T-cell (primary cell): ENCODE data around the gene LTBP2. TPM values are rescaled to one million over a fixed set of nuclear protein-coding genes. Genes with fewer than 3 reads are reported as not detected.

Source experiments
- ATAC-seq, 4 experiments: fragments of 200-7000 bp in 3 of 4; fragments of 150-1000 bp in 1 of 4; cut with Tn5 transposase; replicated peaks in 1 of 4; 1 replicate in 3 of 4; 2 replicates in 1 of 4; pipeline ENCODE4 v1.10.0; 2021; ENCODE audit warnings: moderate library complexity in 3 of 4, mild to moderate bottlenecking in 2 of 4, moderate number of reproducible peaks in 1 of 4
- CTCF ChIA-PET, 2 donors: fragments of 300-600 bp; sonication (Branson Sonifier 250); formaldehyde crosslinking; loops; one replicate each; lab custom pipeline; 2022; ENCODE audit warnings: antibody characterized with exemption in 2 of 2; lab: Charles Lee
- POLR2A ChIA-PET, 2 donors: fragments of 300-600 bp; sonication (Branson Sonifier 250); formaldehyde crosslinking; loops; one replicate each; lab custom pipeline; 2022; ENCODE audit warnings: antibody characterized with exemption in 2 of 2; lab: Charles Lee
- DNase-seq, 35 experiments: peaks; one replicate each; pipeline versions ENCODE4 v3.0.0 to v3.0.0-alpha.2; 2013 to 2023
- H3K27ac ChIP-seq: one replicate; pipeline ENCODE4 v1.5.1; 2013; ENCODE audit warnings: low read length
- H3K27me3 ChIP-seq, 2 experiments: replicated peaks in 1 of 2; 1 replicate in 1 of 2; 2 replicates in 1 of 2; pipeline versions ENCODE4 v1.6.1 to v1.7.0; 2013; ENCODE audit warnings: low read length in 1 of 2, mixed read lengths in 1 of 2; ENCODE audit not compliant: control insufficient read depth in 2 of 2, insufficient read depth in 2 of 2; ENCODE audit errors: extremely low read depth in 1 of 2
- H3K36me3 ChIP-seq, 2 donors: 1 replicate in 1 of 2; 2 replicates in 1 of 2; pipeline versions ENCODE4 v1.6.1 to v1.7.0; 2013; ENCODE audit warnings: low read length in 1 of 2; ENCODE audit not compliant: control insufficient read depth in 2 of 2, insufficient read depth in 1 of 2; ENCODE audit errors: extremely low read depth in 1 of 2
- H3K4me1 ChIP-seq, 2 experiments: 1 replicate in 1 of 2; 2 replicates in 1 of 2; pipeline versions ENCODE4 v1.6.1 to v1.7.0; 2013; ENCODE audit warnings: low read length in 2 of 2, mixed read lengths in 1 of 2; ENCODE audit not compliant: insufficient read depth in 2 of 2, control insufficient read depth in 1 of 2; ENCODE audit errors: extremely low read depth in 1 of 2
- H3K4me3 ChIP-seq, 2 donors: 1 replicate in 1 of 2; 2 replicates in 1 of 2; pipeline versions ENCODE4 v1.5.1 to v1.7.0; 2013; ENCODE audit warnings: mild to moderate bottlenecking in 2 of 2, low read length in 1 of 2, moderate library complexity in 1 of 2; ENCODE audit not compliant: control insufficient read depth in 1 of 2; ENCODE audit errors: extremely low read depth in 1 of 2
- H3K9me3 ChIP-seq: 2 replicates; pipeline ENCODE4 v1.7.0; 2013
- H3K27ac Mint-ChIP-seq, 2 donors: one replicate each; pipeline ENCODE4 v1.8.0; 2020 to 2021; ENCODE audit warnings: mild to moderate bottlenecking in 2 of 2, mixed read lengths in 2 of 2
- H3K27me3 Mint-ChIP-seq, 2 donors: one replicate each; pipeline ENCODE4 v1.8.0; 2021 to 2022; ENCODE audit warnings: mixed read lengths in 2 of 2
- H3K36me3 Mint-ChIP-seq: one replicate; pipeline ENCODE4 v1.8.0; 2021; ENCODE audit warnings: mixed read lengths
- H3K4me1 Mint-ChIP-seq, 3 donors: one replicate each; pipeline ENCODE4 v1.8.0; 2020 to 2022; ENCODE audit warnings: mixed read lengths in 3 of 3, mild to moderate bottlenecking in 1 of 3
- H3K4me3 Mint-ChIP-seq, 3 donors: one replicate each; pipeline ENCODE4 v1.8.0; 2020 to 2022; ENCODE audit warnings: mild to moderate bottlenecking in 3 of 3, mixed read lengths in 3 of 3, moderate library complexity in 3 of 3
- H3K9me3 Mint-ChIP-seq, 3 donors: one replicate each; pipeline ENCODE4 v1.8.0; 2020 to 2022; ENCODE audit warnings: mixed read lengths in 3 of 3
- WGBS: methylation state at CpG from one replicate; pipeline ENCODE4 v1.1.5; 2013; ENCODE audit warnings: missing lambda C conversion rate; ENCODE audit not compliant: insufficient coverage; 5-methylcytosine and 5-hydroxymethylcytosine counted together
- total RNA-seq, 35 experiments: library from RNA in 6 of 35; stranded (reverse) in 6 of 35; fragments of 120-200 nt in 1 of 35; gene quantifications; one replicate each; pipeline versions ENCODE4 v1.2.1 to v1.2.4 and lab custom pipeline; 2013 to 2026

Gene LTBP2
- total RNA-seq, 5 donors from 2014 or later (not counting 1 experiment from before 2014, with no cell fraction given), result 0.39 to 1.7 (median 1.1) TPM

GRCh38 chr14:74567646-74568379, 44.2 kb downstream of the LTBP2 start:
- POLR2A ChIA-PET, result no interaction called here
- CTCF ChIA-PET, result no interaction called here
- WGBS, result 80% methylated on average over 12 of the region's 21 CpGs

DNA sequence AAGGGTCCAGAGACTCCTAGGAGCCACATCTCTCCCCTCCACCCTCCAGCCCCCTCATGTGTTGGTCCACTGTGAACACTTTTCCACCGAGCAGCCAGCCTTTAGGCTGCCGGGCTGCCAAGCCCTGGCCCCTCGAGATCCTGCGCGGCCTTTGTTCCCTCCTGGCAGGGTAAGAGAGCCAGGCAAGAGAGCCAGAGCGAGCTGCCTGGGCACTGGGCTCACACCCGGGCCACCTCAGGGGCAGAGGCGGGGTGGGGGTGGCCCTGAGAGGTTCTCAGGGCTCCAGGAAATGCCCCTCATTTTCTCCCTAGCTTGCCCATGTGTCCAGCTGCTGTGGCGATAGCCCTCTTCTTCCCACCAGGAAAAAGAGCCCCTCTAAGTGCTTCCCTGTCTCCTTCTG, 44.8 kb downstream of the LTBP2 start:
- ATAC-seq (no peak), DNase-seq (no peak)
- no peaks in the 10 kb centered on the region for H3K9me3 ChIP-seq
- no peaks in the 10 kb centered on the region for H3K36me3 ChIP-seq
- no peaks in the 10 kb centered on the region for H3K36me3 Mint-ChIP-seq
- peaks cover 8 to 11% (median 10%) of the 10 kb centered on the region in 3 donors for H3K4me1 Mint-ChIP-seq
- no peaks in the 10 kb centered on the region for H3K9me3 Mint-ChIP-seq
- peaks cover 0 to 50% of the 10 kb centered on the region in 2 experiments for H3K27me3 ChIP-seq
- H3K4me3 Mint-ChIP-seq, result no peak overlapping the region
- no peak overlapping the region for H3K4me3 ChIP-seq
- peaks cover 0 to 24% of the 10 kb centered on the region in 2 donors for H3K27me3 Mint-ChIP-seq
- POLR2A ChIA-PET, result no interaction called here
- H3K27ac Mint-ChIP-seq, result no peak overlapping the region
- CTCF ChIA-PET, result no interaction called here
- 86% methylated on average over 8 of the region's 9 CpGs for WGBS
- no peak overlapping the region for H3K27ac ChIP-seq
- peaks cover 6 to 9% of the 10 kb centered on the region in 2 experiments for H3K4me1 ChIP-seq

More at GRCh38 chr14:74567646-74568379, 44.2 kb downstream of the LTBP2 start:
- no peak overlapping the region for H3K4me3 ChIP-seq
- H3K9me3 ChIP-seq, result no peaks in the 10 kb centered on the region
- ATAC-seq, result no peak
- Mint-ChIP-seq H3K4me1 (peaks cover 11 to 17% (median 14%) of the 10 kb centered on the region in 3 donors), H3K27ac (no peak overlapping the region), H3K9me3 (no peaks in the 10 kb centered on the region), H3K27me3 (peaks cover 0 to 24% of the 10 kb centered on the region in 2 donors), H3K4me3 (no peak overlapping the region), H3K36me3 (no peaks in the 10 kb centered on the region)
- no peak for DNase-seq
- H3K27ac ChIP-seq, result no peak overlapping the region
- no peaks in the 10 kb centered on the region for H3K36me3 ChIP-seq
- peaks cover 0 to 53% of the 10 kb centered on the region in 2 experiments for H3K27me3 ChIP-seq
- peaks cover 6 to 15% of the 10 kb centered on the region in 2 experiments for H3K4me1 ChIP-seq

DNA sequence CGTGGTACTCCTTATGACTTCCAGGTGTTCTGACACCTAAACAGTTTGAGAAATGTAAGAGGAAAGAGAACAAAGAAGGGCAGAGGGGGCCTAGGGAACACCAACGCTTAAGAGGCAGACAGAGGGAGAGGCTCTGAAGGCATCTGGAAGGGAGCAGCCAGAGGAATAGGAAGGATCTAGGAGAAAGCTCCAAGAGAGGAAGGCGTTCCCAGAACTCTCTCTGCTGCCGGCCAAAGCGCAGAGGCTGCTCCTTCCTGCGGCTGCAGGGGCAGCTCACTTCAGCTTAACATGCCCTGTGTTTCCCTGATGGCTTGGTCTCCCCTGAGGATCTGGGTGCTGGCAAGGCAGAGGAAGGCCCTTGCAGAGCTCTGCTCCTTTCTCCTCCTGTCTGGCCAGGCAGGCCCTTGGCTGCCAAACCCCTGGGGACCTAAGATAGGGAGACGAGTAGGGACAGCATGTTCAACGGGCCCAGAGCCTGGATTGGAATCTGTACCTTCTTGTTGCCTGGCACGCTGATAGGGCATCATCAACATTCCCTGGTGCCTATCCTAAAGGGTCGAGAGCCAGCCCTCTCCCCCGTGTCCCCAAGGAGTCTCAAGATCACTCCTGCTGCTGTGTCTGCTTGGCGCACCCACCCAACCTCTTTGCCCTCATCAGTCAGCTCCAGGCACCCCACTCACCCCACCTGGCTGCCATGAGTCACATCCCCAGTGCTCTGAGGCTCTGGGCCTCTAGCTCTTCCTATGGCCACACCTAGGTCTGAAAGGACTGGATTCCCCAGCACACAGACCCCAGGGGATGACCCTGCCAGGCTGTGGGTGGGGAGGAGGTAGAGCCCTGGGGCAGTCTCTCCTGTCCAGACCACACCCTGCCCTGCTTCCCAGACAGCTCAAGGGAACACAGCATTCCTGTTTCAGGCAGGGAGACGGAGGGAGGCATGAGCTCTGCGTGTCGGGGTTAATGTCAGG, 45.6 kb downstream of the LTBP2 start:
- Mint-ChIP-seq H3K27me3 (peaks cover 0 to 19% of the 10 kb centered on the region in 2 donors), H3K9me3 (no peaks in the 10 kb centered on the region), H3K4me3 (no peak overlapping the region), H3K4me1 (peaks cover under 1 to 4% (median 2%) of the 10 kb centered on the region in 3 donors), H3K36me3 (no peaks in the 10 kb centered on the region), H3K27ac (peak overlapping the region in 1 of 2 donors; percentile 11)
- POLR2A ChIA-PET, result interaction anchor here in 1 of 2 donors (0.6 kb wide), 1 partner anchor 91 kb away, joined by 3 read pairs; no protein-coding TSS in a partner anchor
- no peaks in the 10 kb centered on the region for H3K9me3 ChIP-seq
- H3K27ac ChIP-seq, result no peak overlapping the region
- no peak for ATAC-seq
- 84% methylated on average over 8 of the region's 15 CpGs for WGBS
- H3K36me3 ChIP-seq, result no peaks in the 10 kb centered on the region
- H3K4me3 ChIP-seq, result no peak overlapping the region
- H3K27me3 ChIP-seq, result peaks cover 0 to 48% of the 10 kb centered on the region in 2 experiments
- CTCF ChIA-PET, result no interaction called here
- no peak for DNase-seq
- peaks cover 0 to 1% of the 10 kb centered on the region in 2 experiments for H3K4me1 ChIP-seq

GRCh38 chr14:74563586-74564159, 48.4 kb downstream of the LTBP2 start:
- H3K4me1 Mint-ChIP-seq, result no peaks in the 10 kb centered on the region
- Histone ChIP-seq H3K9me3 (no peaks in the 10 kb centered on the region), H3K27me3 (peaks cover 0 to 26% of the 10 kb centered on the region in 2 experiments), H3K36me3 (no peaks in the 10 kb centered on the region), H3K4me1 (no peaks in the 10 kb centered on the region), H3K27ac (no peak overlapping the region), H3K4me3 (no peak overlapping the region)
- ChIA-PET POLR2A (no interaction called here), CTCF (no interaction called here)
- no peak for ATAC-seq
- no peaks in the 10 kb centered on the region for H3K9me3 Mint-ChIP-seq
- H3K27me3 Mint-ChIP-seq, result peaks cover 0 to 15% of the 10 kb centered on the region in 2 donors
- no peak for DNase-seq
- no peaks in the 10 kb centered on the region for H3K36me3 Mint-ChIP-seq
- H3K27ac Mint-ChIP-seq, result no peak overlapping the region
- H3K4me3 Mint-ChIP-seq, result no peak overlapping the region
- no CpG with 5 or more reads among the region's 3 CpGs for WGBS

DNA sequence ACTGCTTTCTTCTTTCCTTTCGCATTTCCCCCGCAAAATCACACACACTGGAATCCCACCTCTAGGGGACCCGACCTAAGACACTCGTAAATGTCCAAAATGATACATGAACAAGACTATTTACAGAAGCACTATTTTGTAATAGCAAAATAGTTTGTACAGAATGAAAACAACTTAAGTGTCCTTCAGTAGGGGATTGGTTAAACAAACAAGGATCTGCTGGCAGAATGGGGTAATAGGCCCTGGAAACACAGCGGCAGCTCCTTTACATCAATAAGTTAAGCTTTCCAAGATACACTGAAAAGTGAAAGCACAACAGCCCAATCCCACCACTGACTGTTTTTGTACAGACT, 48.8 kb downstream of the LTBP2 start:
- peaks cover 0 to 15% of the 10 kb centered on the region in 2 donors for H3K27me3 Mint-ChIP-seq
- H3K27ac Mint-ChIP-seq, result no peak overlapping the region
- H3K27me3 ChIP-seq, result peaks cover 0 to 25% of the 10 kb centered on the region in 2 experiments
- POLR2A ChIA-PET, result no interaction called here
- no peaks in the 10 kb centered on the region for H3K9me3 ChIP-seq
- H3K4me1 Mint-ChIP-seq, result no peaks in the 10 kb centered on the region
- H3K36me3 Mint-ChIP-seq, result no peaks in the 10 kb centered on the region
- H3K4me3 Mint-ChIP-seq, result no peak overlapping the region
- H3K36me3 ChIP-seq, result no peaks in the 10 kb centered on the region
- CTCF ChIA-PET, result no interaction called here
- H3K9me3 Mint-ChIP-seq, result no peaks in the 10 kb centered on the region
- H3K4me1 ChIP-seq, result no peaks in the 10 kb centered on the region
- DNase-seq, result no peak
- H3K27ac ChIP-seq, result no peak overlapping the region
- H3K4me3 ChIP-seq, result no peak overlapping the region
- no peak for ATAC-seq
- 100% methylated on average over 2 of the region's 5 CpGs for WGBS
